Limb (tissue), 2 donors: ENCODE measurements around the gene SPRR5.

ENCODE experiments used
- DNase-seq, 2 donors: peaks; one replicate each; pipeline ENCODE4 v3.0.0-alpha.2; 2016; ENCODE audit errors: extremely low spot score in 2 of 2

Gene SPRR5

GRCh38 chr1:152946651-152947256 lies at the start of gene SPRR5:
SPRR5 (plus strand) TSS chr1:152947206; CDS start chr1:152948555, 1,349 bp downstream.
- no peak for DNase-seq

GRCh38 chr1:152899027-152899426 lies 48.0 kb upstream of the SPRR5 start:
- no peak for DNase-seq

- no peak for DNase-seq
Measured at GRCh38 chr1:152899883-152900282, 47.1 kb upstream of the SPRR5 start.

- DNase-seq, result no peak
Measured at GRCh38 chr1:152901631-152902030, 45.4 kb upstream of the SPRR5 start.

GRCh38 chr1:152902636-152903035 lies 44.4 kb upstream of the SPRR5 start:
- no peak for DNase-seq

GRCh38 chr1:152904688-152905440 lies 42.1 kb upstream of the SPRR5 start:
- no peak for DNase-seq

- DNase-seq, result no peak
Measured at GRCh38 chr1:152906023-152906565, 40.9 kb upstream of the SPRR5 start.

GRCh38 chr1:152907686-152908601 lies 39.1 kb upstream of the SPRR5 start, which contains the start of gene IVL:
IVL (plus strand) TSS chr1:152908546; CDS start chr1:152909798, 1,252 bp downstream.
- no peak for DNase-seq

GRCh38 chr1:152909206-152909605 lies 37.8 kb upstream of the SPRR5 start:
- DNase-seq, result no peak

- DNase-seq, result no peak
Measured at GRCh38 chr1:152912471-152912870, 34.5 kb upstream of the SPRR5 start.

- no peak for DNase-seq
Measured at GRCh38 chr1:152912900-152913299, 34.1 kb upstream of the SPRR5 start.

- no peak for DNase-seq
Measured at GRCh38 chr1:152917794-152918193, 29.2 kb upstream of the SPRR5 start.

GRCh38 chr1:152919071-152919470 lies 27.9 kb upstream of the SPRR5 start:
- no peak for DNase-seq

GRCh38 chr1:152924191-152924590 lies 22.8 kb upstream of the SPRR5 start:
- DNase-seq, result no peak

- no peak for DNase-seq
Measured at GRCh38 chr1:152926091-152926490, 20.9 kb upstream of the SPRR5 start.

- DNase-seq, result no peak
Measured at GRCh38 chr1:152928671-152929070, 18.3 kb upstream of the SPRR5 start.

- DNase-seq, result no peak
Measured at GRCh38 chr1:152932170-152932811, 14.7 kb upstream of the SPRR5 start.

GRCh38 chr1:152933196-152933595 lies 13.8 kb upstream of the SPRR5 start:
- no peak for DNase-seq

GRCh38 chr1:152940614-152941013 lies 6.4 kb upstream of the SPRR5 start:
- DNase-seq, result no peak

GRCh38 chr1:152941037-152941711 lies 5.8 kb upstream of the SPRR5 start:
- no peak for DNase-seq

- DNase-seq, result no peak
Measured at GRCh38 chr1:152942161-152942560, 4.8 kb upstream of the SPRR5 start.
